Body of pancreas (tissue), 4 donors: ENCODE data around the gene SOX6.

Source experiments
- POLR2A ChIP-seq, 3 donors: fragments of 450-650 bp; IDR thresholded peaks; one replicate each; pipeline ENCODE4 v1.6.1; 2016; ENCODE audit warnings: antibody characterized with exemption in 3 of 3, mild to moderate bottlenecking in 2 of 3
- TF ChIP-seq, protein P1 (sequence below), 7 experiments: fragments of 450-650 bp in 4 of 7; fragments of 200-600 bp in 3 of 7; sonication (generic) in 3 of 7; IDR thresholded peaks; one replicate each; pipeline ENCODE4 v1.5.1; 2016 to 2019; ENCODE audit warnings: antibody characterized with exemption in 7 of 7

- TF ChIP-seq POLR2A (IDR thresholded peaks at IDR 0.05): no peak
- TF ChIP-seq, protein P1, sequence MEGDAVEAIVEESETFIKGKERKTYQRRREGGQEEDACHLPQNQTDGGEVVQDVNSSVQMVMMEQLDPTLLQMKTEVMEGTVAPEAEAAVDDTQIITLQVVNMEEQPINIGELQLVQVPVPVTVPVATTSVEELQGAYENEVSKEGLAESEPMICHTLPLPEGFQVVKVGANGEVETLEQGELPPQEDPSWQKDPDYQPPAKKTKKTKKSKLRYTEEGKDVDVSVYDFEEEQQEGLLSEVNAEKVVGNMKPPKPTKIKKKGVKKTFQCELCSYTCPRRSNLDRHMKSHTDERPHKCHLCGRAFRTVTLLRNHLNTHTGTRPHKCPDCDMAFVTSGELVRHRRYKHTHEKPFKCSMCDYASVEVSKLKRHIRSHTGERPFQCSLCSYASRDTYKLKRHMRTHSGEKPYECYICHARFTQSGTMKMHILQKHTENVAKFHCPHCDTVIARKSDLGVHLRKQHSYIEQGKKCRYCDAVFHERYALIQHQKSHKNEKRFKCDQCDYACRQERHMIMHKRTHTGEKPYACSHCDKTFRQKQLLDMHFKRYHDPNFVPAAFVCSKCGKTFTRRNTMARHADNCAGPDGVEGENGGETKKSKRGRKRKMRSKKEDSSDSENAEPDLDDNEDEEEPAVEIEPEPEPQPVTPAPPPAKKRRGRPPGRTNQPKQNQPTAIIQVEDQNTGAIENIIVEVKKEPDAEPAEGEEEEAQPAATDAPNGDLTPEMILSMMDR (IDR thresholded peaks at IDR 0.05): no peak
Measured at GRCh38 chr11:16211407-16211806, 144.9 kb downstream of the SOX6 start.
